Stimulated activated CD4-positive, alpha-beta T cell treated with anti-CD3 and anti-CD28 coated beads, Interleukin-1b, Interleukin-23, amount 100 ng/mL, for 1 hour (primary cell): ENCODE measurements around the gene KRT75.
"Not testable (repeated sequence)": the region's sequence is repeated elsewhere in the genome, so short reads cannot be mapped to it uniquely, and the experiment has no call there.

Source experiments
- DNase-seq, 2 donors: peaks; one replicate each; pipeline ENCODE4 v3.0.0-alpha.2; 2020; ENCODE audit warnings: low read depth in 2 of 2

Gene KRT75

DNA sequence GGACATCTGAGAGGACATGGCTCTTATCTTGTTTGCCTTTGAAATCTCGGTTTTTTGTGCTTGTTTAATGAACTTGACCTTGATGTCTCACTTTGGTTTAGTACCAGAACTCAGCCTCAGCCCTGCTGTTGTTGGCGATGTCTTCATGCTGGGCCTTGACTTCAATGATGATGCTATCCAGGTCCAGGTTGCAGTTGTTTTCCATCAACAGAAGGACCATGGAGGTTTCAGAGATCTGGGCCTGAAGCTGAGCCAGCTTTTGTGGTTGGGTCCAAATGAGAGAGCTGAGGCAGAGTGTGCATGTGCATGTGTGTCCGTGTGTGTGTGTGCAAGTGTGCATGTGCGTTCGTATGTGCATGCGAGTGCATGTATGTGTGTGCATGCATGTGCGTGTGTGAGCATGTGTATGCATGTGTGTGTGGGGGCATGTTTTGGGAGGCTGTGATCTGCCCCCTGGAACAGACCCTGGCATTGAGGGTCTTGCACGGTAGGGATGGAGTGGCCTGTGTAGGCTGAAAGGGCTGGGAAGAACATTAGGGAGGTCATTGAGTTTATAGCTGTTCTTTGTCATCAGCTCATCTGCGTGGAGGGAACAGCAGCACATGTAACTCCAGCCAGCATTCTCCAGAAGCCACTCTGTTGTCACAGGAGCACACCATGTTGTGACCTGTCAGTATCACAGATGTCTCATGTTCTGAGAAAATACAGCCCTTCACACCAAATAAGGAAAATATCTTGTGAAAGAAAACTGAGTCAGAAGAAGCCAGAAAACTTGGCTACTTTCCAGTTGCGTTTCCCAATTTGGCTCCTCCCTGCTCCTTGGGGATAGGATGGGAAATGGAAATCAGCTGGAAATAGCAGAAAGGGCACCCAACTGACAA is 18.1 kb downstream of the KRT75 start:
- no peak for DNase-seq

DNA sequence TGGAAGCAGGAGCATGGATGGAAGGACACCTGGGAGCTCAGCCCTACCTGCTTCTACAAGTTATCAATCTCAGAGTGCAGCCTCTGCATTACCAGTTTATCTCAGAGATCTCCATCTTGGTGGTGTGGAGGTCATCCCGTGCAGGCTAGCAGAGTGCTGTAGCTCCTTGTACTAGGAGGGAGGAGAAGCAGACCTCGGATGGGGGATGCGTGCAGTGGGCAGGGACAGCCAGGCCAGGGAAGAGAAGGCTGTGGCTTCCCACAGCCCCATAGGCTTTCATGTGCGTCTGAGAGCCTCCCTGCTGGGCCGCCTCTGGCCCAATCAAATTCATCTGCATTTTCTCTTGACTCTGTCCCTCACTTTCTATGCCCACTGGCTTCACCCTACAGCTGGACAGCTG is 19.2 kb downstream of the KRT75 start:
- no peak for DNase-seq

DNA sequence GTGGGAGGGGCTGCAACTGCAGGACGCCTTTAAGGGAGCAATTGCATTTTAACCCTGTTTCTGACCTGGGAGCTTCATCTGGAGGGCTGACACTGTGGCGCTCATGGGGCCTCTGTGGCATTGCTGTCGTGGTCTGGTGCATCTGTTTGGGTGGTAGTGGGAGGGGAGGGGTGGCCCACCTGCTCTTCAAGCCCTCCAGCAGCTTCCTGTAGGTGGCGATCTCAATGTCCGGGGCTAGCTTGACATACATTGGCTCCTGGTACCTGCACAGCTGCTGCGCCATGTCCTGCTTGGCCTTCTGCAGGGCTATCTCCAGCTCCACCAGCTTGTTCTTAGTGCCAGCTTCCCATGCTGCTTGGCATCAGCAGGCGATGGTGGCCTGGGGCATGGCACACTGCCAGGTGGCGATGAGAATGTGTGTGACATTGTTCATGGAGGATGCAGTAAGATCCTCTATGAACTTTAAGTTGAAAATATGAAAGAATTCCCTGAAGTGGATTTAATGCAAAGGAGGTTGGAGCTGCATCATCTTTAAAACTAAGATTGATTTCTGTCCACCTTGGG is 20.3 kb downstream of the KRT75 start:
- DNase-seq = no peak

DNA sequence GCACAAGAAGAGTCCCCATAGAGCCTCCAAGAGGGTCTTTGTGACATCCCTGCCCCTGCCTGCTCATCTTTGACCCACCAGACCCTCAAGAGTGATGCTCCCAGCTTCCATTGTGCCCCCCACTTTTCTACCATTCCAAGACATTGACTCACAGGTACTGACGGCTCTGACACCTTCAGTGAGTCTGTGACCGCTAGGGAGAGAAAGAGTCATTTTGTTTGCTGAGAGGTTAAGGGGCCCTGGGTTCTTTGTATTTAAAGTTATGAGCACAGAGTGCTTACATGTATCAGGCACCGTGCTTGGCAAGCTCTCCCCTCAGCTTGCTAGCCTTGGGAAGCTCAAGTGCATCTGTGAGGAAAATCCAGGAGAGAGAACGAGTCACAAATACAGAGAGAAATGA is 21.0 kb downstream of the KRT75 start:
- DNase-seq = no peak

DNA sequence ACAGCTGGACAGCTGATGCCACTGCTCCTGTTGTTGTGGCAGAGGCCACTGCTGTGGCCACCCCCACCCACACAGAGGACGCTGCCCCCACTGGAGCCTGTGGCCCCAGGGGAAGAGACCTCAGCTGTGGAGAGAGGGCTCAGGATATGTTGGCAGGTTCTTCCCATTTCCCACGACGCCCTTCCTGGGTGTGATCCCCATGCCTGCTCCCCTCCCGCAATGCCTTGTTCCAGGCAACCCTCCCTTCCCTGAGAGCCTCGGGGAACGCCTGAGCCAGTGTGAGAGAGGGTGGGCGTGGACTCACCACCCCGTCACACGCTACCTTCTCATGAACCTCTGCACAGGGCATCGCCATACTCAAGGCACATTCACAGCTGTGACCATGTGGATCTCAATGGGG is 22.4 kb downstream of the KRT75 start:
- no peak for DNase-seq

DNA sequence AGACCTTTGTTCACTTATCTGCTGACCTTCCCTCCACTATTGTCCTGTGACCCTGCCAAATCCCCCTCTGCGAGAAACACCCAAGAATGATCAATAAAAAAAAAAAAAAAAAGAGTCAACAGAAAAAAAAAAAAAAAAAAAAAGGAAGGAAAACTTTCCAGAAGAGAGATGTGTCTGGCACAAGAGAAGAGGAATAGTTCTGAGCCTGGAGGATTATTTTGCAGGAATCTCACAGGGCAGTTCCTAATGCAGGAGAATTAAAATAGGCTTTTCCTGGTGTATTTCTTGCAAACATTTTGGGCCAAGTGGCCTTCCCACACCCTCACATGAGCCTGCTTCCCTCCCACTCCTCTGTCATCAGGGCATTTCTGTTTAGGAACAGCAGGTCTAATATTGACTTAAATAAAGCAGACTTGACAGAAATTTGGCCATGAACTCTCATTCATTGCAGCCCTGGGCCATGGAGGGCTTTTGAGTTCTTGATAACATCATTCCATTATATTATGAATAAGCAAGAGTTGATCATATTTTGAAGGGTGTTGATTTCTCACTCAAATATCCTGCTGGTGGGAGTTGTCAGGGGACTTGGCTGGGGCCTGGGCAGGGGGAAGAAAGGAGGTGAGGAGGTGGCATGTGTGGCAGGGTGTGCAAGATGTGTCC is 23.5 kb downstream of the KRT75 start:
- DNase-seq = not testable (repeated sequence)

DNA sequence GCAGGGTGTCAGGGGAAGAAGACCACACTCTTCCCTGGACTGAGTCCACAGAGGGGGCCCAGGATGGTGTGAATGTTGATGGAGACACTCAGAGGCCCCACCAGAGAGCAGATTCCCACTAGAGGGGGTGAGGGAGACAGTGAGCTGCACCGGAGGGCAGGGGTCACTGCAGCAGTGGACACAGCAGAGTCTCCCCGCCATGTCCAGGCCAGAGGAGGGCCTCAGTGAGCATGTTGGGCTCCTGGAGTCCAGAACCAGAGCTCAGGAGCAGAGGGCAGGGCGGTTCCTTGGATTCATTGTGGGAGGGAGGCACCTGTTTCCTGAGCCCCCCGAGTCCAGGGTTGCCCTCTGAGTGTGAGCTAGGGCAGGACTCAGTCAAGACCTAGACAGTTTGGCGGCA is 26.3 kb downstream of the KRT75 start:
- no peak for DNase-seq

DNA sequence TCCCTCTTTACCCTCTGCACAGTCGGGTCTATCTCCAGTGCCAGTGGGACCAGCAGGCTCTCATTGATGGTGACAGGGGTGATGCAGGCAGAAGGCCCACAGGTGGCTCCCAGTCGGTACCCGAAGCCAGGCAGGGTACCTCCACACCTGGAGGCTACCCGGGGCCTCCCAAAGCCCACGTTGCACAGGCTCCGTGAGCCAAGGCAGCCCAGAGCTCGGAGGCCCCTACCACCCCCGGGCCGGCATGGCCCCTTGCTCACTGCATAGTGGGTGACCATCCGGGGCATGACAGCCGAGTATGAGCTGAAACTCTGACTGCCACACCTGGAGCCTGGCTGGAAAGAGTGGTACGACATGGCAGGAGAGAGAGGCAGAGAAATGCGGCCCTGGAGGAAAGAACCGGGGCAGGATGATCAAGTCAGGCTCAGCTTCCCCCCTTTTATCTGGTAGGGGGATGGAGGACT is 28.2 kb downstream of the KRT75 start, which contains the start of gene KRT82:
Gene KRT82 (minus strand): TSS at position 414 of the 464 bp plus-strand sequence. CDS start 58 bp downstream, at position 356.
- DNase-seq = no peak

DNA sequence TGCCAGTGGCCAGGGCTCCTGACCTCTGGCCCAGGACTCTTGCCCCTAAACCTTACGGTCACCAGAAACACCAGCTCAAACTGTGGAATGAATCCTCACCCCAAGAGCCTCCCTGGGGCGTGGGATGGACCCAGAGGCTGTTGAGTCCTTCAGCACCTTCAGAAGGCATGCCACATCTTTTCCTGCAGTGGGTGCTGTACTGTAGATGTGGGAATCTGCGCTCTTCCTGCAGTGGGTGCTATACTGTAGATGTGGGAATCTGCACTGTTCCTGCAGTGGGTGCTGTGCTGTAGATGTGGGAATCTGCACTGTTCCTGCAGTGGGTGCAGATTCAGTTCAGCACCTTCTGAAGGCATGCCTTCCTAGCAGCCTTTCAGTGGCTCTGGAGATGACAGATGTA is 29.2 kb downstream of the KRT75 start:
- DNase-seq = no peak

DNA sequence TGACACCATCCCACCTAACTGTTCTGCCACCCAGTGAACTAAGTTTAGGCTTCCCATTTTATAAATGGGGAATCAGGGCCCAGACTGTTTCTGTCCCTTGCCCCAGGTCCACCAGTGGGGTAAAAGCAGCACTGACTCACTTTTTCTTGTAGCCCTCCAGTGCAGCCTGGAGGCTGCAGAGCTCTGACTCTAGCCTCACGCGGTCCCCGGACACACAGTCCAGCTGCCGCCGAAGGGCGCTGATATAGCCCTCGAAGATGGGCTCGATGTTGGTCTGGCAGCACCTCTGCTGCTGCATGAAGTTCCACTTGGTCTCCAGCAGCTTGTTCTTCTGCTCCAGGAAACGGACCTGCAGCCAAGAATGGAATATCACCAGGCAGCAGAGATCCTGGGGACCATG is 30.6 kb downstream of the KRT75 start:
- DNase-seq = no peak

DNA sequence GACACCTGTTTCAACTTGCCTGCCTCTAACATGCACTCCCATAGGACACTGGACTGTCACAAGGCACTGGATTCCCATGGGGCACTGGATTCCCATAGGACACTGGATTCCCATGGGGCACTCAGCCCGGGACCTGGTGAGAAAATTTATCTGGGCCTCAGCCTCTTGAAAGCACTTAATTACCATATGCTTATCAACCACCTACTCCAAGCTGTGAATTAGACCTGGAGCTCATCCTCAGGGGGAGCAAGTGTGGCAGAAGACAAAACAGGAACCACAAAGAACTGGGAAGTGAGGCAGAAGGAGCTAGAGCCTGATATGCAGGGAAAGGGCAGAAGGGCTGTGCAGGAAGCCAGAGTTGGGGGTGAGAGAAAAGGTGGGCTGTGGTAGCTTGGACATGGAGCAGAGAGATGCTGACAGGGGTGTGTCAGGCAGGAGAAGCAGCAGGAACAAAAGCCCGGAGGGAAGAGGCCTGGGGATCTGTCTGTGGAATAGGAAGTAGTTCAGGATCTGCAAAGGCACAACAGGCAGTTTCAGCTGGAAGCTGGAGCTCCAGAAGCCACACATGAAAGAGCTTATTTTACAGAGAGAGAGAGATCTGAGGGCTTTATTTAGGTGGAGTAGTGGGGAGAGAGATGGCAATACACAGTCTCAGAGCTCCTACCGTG is 31.2 kb downstream of the KRT75 start:
- DNase-seq = no peak

DNA sequence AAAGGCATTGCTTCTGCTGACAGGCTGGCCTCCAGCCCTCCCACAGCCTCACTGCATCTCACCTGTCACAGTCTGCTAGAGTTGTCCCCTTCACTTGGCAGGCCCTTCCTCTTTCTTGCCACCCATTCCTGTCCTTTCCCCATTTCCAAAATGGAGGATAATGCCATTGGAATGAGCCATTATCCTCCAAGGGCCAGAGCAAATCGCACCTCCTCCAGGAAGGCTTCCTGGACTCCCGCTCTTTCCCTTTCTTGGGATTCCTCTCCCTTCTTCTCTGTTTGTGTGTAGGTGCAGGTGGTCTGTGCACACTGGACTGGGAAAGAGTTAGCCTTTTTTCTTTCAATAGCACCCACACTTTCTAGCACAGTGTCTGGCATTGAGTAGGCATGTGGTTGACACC is 31.8 kb downstream of the KRT75 start:
- no peak for DNase-seq

DNA sequence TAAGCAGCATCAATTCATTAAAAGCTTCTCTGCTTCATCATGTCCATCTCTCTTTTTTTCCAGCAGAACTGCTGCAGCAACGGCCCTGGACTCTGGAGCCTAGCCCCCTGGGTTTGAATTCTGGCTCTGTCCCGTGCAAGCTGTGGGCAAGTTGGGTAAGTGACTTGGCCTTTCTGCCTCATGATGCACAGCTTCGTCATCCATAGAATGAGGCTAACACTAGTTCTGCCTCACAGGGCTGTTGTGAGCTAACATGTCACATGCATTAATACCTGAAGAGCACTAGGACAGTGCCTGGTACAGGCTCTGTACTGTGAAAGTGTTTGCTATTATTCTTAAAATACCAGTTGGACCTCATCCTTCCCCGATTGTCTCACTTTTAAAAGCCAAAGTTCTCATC is 32.2 kb downstream of the KRT75 start:
- no peak for DNase-seq

DNA sequence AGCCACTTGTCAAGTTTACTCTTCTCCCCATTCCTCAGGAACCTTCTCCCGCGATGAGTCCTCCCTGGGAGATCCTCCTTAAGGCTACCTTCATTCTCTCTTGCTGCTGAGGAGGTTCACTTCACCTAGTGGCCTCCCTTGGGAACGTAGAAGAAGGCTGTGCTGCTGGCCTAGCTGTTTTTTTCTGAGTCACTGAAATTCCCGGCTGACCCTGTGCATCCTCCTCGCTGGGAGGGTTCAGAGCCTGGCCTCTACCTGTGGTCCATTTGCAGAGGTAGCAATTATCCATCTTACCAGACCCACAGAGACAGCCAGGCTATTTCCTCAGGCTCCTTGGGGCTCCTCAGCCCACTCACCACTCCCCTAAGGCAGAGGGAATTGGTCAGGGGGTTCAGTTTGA is 32.6 kb downstream of the KRT75 start:
- no peak for DNase-seq

DNA sequence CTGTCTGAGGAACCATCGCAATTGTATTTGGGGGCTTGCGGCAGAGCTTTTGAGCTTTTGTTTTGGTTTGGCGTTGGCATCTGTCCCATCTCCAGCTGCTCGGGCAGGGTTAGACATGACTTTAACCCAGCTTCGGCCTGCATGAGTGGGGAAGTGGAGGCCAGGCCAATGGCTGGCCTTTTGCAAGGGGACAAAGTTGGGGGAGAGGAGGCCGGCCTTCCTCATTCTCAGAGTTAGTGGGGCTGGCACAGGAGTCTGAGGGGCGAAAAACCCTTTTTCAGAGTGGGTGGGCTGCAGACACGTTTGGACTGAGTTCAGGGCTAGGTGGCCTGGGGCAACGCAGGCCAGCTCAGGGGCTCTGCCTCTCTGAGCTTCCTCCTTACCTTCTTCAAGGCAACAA is 33.3 kb downstream of the KRT75 start:
- DNase-seq = no peak

DNA sequence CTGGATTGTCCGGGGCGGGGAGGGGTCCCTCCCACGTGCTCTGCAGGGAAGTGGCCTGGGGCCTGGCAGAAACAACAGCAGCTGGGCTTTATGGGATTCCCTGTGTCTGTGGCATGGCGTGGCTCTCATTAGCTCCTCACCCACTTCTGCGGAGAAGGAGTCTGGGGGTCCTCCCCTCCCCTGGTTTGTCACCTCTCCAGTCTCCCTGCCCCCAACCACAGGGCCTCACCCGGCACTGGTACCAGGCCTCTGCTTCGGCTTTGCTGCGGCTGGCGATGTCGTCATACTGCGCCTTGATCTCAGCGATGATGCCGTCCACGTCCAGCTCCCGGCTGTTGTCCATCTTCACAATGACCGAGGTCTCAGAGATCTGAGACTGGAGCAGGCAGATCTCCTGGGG is 34.4 kb downstream of the KRT75 start:
- DNase-seq = no peak

DNA sequence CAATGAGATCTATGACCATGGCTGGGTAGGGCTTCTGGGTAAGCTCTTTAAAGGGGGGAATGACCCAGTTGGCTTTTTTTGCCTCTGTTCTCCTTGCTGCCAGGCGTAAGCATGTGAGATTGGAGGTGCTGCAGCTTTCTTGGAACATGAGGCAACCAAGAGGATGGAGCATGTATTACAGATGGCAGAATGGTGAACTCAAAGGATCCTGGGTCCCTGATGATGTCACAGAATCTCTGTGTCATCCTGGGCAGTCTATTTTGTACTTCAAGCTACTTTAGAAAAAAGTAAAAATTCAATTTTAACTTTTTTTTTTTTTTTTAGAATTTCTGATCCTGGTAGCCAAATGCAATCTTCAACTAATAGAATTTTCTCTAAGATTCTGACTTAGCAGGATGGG is 36.0 kb downstream of the KRT75 start:
- DNase-seq = no peak

DNA sequence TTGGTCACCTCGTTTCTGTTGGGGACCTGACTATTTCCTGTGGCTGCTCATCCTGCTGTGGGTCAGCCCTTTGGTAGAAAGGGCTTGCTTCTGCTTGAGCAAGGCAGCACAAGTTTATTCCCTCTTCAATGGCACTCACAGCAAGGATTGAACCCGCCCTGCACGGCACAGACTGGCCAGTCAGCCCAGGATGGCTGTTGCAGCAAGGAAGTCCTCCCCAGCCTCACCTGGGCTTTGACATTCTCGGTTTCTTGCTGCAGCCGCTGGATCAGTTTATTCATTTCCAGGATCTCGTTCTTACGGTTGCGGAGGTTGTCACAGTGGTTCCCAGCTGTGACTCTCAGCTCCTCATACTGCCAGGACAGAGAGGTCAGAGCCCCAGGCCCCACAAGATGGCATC is 37.5 kb downstream of the KRT75 start:
- no peak for DNase-seq

DNA sequence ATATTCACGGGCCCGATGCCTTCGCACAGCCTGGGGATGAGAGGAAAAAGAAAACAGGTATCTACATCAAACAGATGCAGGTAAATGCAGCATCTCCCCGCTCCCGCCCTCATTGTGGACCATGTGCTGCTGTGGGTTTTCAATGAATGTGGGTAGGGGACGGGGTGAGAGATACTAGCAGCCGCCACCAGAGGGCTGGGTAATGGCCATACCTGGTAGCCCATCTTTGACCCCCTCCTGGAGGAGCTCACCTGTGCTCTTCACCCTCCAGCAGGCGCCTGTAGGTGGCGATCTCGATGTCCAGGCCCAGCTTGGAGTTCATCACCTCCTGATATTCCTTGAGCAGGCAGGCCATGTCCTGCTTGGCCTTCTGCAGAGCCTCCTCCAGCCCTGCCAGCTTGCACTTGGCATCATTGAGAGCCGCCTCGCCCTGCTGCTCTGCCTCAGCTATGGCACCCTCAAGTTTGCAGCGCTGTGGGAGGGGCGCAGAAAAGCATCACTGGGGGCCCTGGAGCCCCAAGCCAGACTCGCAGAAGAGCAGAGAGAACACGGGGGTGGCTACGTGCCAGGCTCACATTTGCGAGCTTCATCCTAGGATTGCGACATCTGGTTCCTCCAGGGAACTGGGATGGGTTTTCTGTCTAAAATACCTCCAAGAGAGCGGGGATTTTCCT is 38.3 kb downstream of the KRT75 start:
- DNase-seq = no peak

DNA sequence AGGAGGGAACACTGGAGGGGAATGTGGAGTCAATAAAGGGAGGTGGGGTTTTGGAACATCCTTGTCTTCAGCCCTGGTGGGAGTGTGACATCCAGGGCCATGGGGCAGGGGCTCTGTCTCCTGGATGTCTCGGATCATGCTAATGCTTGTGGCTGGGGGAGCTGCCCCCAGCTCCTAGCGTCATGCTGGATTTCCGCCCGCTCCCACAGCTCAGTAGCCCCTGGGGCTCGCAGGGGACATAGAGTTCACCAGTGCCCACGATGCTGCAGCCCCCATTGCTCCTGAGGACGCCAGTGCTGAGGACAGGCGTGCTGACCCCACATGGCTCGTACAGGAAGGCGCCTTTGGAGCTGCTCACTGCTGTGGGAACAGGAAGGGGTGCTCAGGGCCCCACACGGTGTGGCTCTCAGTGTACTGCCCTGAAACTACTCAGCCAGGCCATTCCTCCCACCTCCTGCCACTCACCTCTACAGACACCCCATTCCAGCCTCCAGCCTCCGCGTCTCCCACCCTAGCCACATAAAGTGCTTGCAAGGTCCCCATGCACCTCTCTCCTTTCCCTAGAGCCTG is 39.2 kb downstream of the KRT75 start:
- no peak for DNase-seq

DNA sequence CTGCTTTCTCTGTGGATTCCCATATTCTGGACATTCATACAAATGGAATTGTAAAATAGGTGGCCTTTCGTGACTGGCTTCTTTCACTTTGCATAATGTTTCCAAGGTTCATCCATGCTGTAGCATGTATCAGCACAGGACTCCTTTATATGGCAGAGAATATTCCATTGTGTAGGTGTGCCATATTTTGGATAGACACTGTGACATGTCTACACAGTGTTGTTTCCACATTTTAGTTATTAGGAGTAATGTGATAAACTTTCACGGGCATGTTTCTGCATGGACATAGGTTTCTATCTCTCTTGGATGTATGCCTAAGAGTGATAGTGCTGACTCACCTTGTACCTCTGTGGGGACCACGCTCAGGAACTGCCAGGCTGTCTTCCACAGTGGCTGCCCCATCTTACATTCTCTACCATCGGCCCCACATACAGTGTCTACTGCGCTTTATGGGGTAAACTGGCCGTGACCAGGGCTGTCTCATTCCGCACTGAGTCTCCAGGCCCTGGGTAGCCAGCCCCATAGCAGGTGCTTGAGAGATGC is 41.6 kb downstream of the KRT75 start:
- no peak for DNase-seq
